Hepatocyte (in vitro differentiated cells): Measurements from ENCODE around the gene HTT. TPM values are rescaled to one million over a fixed set of nuclear protein-coding genes. Genes with fewer than 3 reads are reported as not detected.
A peak's percentile ranks its signal among the peaks of the same experiment; 100 is the strongest.

ENCODE experiments used
- DNase-seq: peaks from one replicate; pipeline ENCODE4 v3.0.0-alpha.2; 2016; ENCODE audit warnings: low spot score
- H2AFZ ChIP-seq: fragments of 200-600 bp; sonication (generic); 2 replicates; pipeline ENCODE4 v1.6.0; 2016; ENCODE audit warnings: antibody characterized with exemption, mild to moderate bottlenecking
- H3K27ac ChIP-seq: fragments of 200-600 bp; sonication (generic); 2 replicates; pipeline ENCODE4 v1.5.1; 2016; ENCODE audit warnings: mild to moderate bottlenecking
- H3K27me3 ChIP-seq: fragments of 200-600 bp; sonication (generic); 2 replicates; pipeline ENCODE4 v1.6.1; 2016
- H3K36me3 ChIP-seq: fragments of 200-600 bp; sonication (generic); replicated peaks from 2 replicates; pipeline ENCODE4 v1.5.1; 2016; ENCODE audit warnings: low read depth; ENCODE audit not compliant: insufficient read depth
- H3K4me1 ChIP-seq: fragments of 200-600 bp; sonication (generic); 2 replicates; pipeline ENCODE4 v1.5.1; 2016; ENCODE audit warnings: mild to moderate bottlenecking, moderate library complexity; ENCODE audit not compliant: insufficient read depth
- H3K4me2 ChIP-seq: fragments of 200-600 bp; sonication (generic); 2 replicates; pipeline ENCODE4 v1.6.0; 2016
- H3K4me3 ChIP-seq: fragments of 200-600 bp; sonication (generic); 2 replicates; pipeline ENCODE4 v1.5.1; 2016; ENCODE audit warnings: mild to moderate bottlenecking
- H3K79me2 ChIP-seq: fragments of 200-600 bp; sonication (generic); 2 replicates; pipeline ENCODE4 v1.6.0; 2017; ENCODE audit warnings: mild to moderate bottlenecking
- H3K9me2 ChIP-seq: fragments of 200-600 bp; sonication (generic); replicated peaks from 2 replicates; pipeline ENCODE4 v1.6.0; 2017; ENCODE audit warnings: mild to moderate bottlenecking; ENCODE audit not compliant: insufficient read depth
- H3K9me3 ChIP-seq: fragments of 200-600 bp; sonication (generic); 2 replicates; pipeline ENCODE4 v1.5.1; 2016; ENCODE audit warnings: low read depth, mild to moderate bottlenecking
- H4K20me1 ChIP-seq: fragments of 200-600 bp; sonication (generic); 2 replicates; pipeline ENCODE4 v1.6.0; 2016; ENCODE audit warnings: mild to moderate bottlenecking; ENCODE audit not compliant: insufficient read depth, poor library complexity, severe bottlenecking
- CTCF ChIP-seq: fragments of 200-600 bp; sonication (generic); IDR thresholded peaks from 2 replicates; pipeline ENCODE4 v1.5.1; 2016; ENCODE audit warnings: antibody characterized with exemption, mild to moderate bottlenecking; ENCODE audit not compliant: poor library complexity
- EZH2 ChIP-seq: fragments of 200-600 bp; sonication (generic); IDR thresholded peaks from 2 replicates; pipeline ENCODE4 v1.6.1; 2016; ENCODE audit warnings: antibody characterized with exemption, mild to moderate bottlenecking, borderline replicate concordance
- EZH2phosphoT487 ChIP-seq: fragments of 200-600 bp; sonication (generic); IDR thresholded peaks from one replicate; pipeline ENCODE4 v1.6.1; 2018; ENCODE audit warnings: antibody characterized with exemption, mild to moderate bottlenecking, low read depth, moderate library complexity; ENCODE audit not compliant: unreplicated experiment, severe bottlenecking
- WGBS: methylation state at CpG from one replicate; pipeline ENCODE4 v1.1.6; 2016; ENCODE audit warnings: low lambda C conversion rate; ENCODE audit errors: missing lambda C conversion rate; 5-methylcytosine and 5-hydroxymethylcytosine counted together
- polyA plus RNA-seq: library from polyadenylated mRNA; unstranded; fragments of >200 nt; fragmentation: Nextera tagmentation; extraction: Ambion mirVana; gene quantifications from 2 replicates; pipeline ENCODE4 v1.2.1, GENCODE V29; 2016
- total RNA-seq: library from RNA; depleted of rRNA; stranded (reverse); fragments of >200 nt; gene quantifications from 2 replicates; pipeline ENCODE4 v1.2.3, GENCODE V29; 2014

Gene HTT
- 30.6 and 33.9 TPM in 2 replicates for total RNA-seq
- 9.5 and 12.4 TPM in 2 replicates for polyA plus RNA-seq

- H3K27me3 ChIP-seq: no peaks in the 10 kb centered on the region
- TF ChIP-seq EZH2 (no peak), CTCF (peak; percentile 6)
- H3K27ac ChIP-seq: peak within 1 kb of the TSS; percentile 95
- H3K4me3 ChIP-seq: peak within 1 kb of the TSS; percentile 92
- no peaks in the 10 kb centered on the region for H3K9me2 ChIP-seq
- H2AFZ ChIP-seq: peak within 1 kb of the TSS; percentile 93
- peaks cover 23% of the 10 kb centered on the region for H4K20me1 ChIP-seq
- peaks cover 17% of the 10 kb centered on the region for H3K4me1 ChIP-seq
- no peaks in the 10 kb centered on the region for H3K36me3 ChIP-seq
- peak; percentile 98 for DNase-seq
- 2% methylated on average over 35 of the region's 81 CpGs for WGBS
- H3K4me2 ChIP-seq: peak within 1 kb of the TSS; percentile 100
- no peaks in the 10 kb centered on the region for H3K9me3 ChIP-seq
- H3K79me2 ChIP-seq: peaks cover 36% of the 10 kb centered on the region
These were observed at the start of gene HTT, which contains the start of gene HTT-AS for GRCh38 chr4:3074078-3074845. HTT (plus strand) TSS chr4:3074681; CDS start chr4:3074826, 145 bp downstream. HTT-AS (minus strand) TSS chr4:3074538.

GRCh38 chr4:3025881-3026280, 48.6 kb upstream of the HTT start:
- Histone ChIP-seq H3K4me1 (no peaks in the 10 kb centered on the region), H3K79me2 (no peaks in the 10 kb centered on the region), H3K27me3 (no peaks in the 10 kb centered on the region), H3K36me3 (no peaks in the 10 kb centered on the region), H2AFZ (no peak overlapping the region), H3K9me3 (no peaks in the 10 kb centered on the region), H3K4me3 (no peak overlapping the region), H3K4me2 (no peak overlapping the region), H3K27ac (no peak overlapping the region), H4K20me1 (no peaks in the 10 kb centered on the region), H3K9me2 (no peaks in the 10 kb centered on the region)
- 95% methylated on average over 21 of the region's 21 CpGs for WGBS
- TF ChIP-seq CTCF (no peak), EZH2 (no peak), EZH2phosphoT487 (no peak)
- no peak for DNase-seq

- H3K9me3 ChIP-seq: no peaks in the 10 kb centered on the region
- TF ChIP-seq EZH2: no peak
- no peak for TF ChIP-seq EZH2phosphoT487
- no peak for TF ChIP-seq CTCF
These were observed 47.9 kb upstream of the HTT start for GRCh38 chr4:3026540-3026939.

More at GRCh38 chr4:3026540-3026939, 47.9 kb upstream of the HTT start:
- H3K27me3 ChIP-seq: no peaks in the 10 kb centered on the region
- no peaks in the 10 kb centered on the region for H3K79me2 ChIP-seq
- no peaks in the 10 kb centered on the region for H4K20me1 ChIP-seq
- no peaks in the 10 kb centered on the region for H3K9me2 ChIP-seq
- no peak overlapping the region for H3K4me2 ChIP-seq
- H2AFZ ChIP-seq: no peak overlapping the region
- H3K4me3 ChIP-seq: no peak overlapping the region
- no peak overlapping the region for H3K27ac ChIP-seq
- H3K36me3 ChIP-seq: no peaks in the 10 kb centered on the region
- 94% methylated on average over 9 of the region's 9 CpGs for WGBS
- no peak for DNase-seq
- H3K4me1 ChIP-seq: no peaks in the 10 kb centered on the region
